ENCODE data around the gene FBXO28. TPM values are rescaled to one million over a fixed set of nuclear protein-coding genes. Genes with fewer than 3 reads are reported as not detected.

Gene FBXO28
- total RNA-seq, 2 donors from 2014 or later: 29.0 to 40.0 TPM

DNA sequence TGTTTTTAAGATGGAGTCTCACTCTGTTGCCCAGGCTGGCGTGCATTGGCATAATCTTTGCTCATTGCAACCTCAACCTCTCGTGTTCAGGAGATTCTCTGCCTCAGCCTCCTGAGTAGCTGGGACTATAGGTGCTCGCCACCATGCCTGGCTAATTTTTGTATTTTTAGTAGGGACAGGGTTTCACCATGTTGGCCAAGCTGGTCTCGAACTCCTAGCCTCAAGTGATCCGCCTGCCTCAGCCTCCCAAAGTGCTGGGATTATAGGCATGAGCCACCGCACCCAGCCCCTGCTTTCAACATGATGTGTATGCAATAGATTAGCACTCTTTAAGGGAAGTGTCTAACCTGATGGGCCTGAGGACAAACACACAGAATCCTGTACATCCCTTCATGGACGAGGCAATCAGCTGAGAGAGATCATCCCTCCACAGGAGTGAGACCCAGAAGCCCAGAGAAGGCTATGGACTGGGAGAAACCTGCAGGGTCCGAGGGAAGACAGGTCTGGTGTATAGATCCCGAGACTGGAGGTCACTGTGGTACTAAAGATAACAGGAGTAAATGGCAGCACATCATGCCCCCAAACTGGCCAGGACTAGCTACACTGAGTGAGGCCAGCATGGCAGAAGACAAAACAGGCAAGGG, 63.6 kb downstream of the FBXO28 start:
- intact Hi-C loops (cut with DNase I): no loop called here
- Histone ChIP-seq H3K27ac (no peak overlapping the region), H3K27me3 (replicated peaks; ENCODE audit: insufficient read depth) (no peaks in the 10 kb centered on the region), H3K36me3 (no peaks in the 10 kb centered on the region), H3K4me3 (no peak overlapping the region), H3K9me3 (no peaks in the 10 kb centered on the region), H3K4me1 (replicated peaks) (peaks cover 3% of the 10 kb centered on the region)
- no peak for TF ChIP-seq POLR2AphosphoS5 (IDR thresholded peaks at IDR 0.05)
- TF ChIP-seq POLR2A (IDR thresholded peaks at IDR 0.05): no peak
- TF ChIP-seq, protein P1, sequence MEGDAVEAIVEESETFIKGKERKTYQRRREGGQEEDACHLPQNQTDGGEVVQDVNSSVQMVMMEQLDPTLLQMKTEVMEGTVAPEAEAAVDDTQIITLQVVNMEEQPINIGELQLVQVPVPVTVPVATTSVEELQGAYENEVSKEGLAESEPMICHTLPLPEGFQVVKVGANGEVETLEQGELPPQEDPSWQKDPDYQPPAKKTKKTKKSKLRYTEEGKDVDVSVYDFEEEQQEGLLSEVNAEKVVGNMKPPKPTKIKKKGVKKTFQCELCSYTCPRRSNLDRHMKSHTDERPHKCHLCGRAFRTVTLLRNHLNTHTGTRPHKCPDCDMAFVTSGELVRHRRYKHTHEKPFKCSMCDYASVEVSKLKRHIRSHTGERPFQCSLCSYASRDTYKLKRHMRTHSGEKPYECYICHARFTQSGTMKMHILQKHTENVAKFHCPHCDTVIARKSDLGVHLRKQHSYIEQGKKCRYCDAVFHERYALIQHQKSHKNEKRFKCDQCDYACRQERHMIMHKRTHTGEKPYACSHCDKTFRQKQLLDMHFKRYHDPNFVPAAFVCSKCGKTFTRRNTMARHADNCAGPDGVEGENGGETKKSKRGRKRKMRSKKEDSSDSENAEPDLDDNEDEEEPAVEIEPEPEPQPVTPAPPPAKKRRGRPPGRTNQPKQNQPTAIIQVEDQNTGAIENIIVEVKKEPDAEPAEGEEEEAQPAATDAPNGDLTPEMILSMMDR (IDR thresholded peaks at IDR 0.05): no peak
- WGBS: 91% methylated on average over 9 of the region's 9 CpGs
- DNase-seq (ENCODE audit: low spot score): no peak

DNA sequence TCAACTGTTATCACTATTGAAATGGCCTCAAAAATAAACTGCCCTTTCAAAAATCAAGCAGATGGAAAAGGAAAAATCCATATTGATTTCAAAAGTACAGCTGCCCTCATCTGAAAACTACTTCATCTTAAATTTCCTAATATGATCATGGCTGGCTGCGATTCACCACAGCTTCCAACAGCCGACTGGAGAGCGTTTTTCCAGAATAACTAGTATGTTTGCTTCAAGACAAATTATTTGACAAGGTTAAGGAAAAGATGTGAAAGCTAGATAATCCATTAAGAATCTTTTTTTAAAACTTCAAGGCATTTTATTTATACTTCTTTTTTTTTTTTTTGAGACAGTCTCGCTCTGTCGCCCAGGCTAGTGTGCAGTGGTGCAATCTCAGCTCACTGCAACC, 65.0 kb downstream of the FBXO28 start:
- no peaks in the 10 kb centered on the region for H3K27me3 ChIP-seq (replicated peaks; ENCODE audit: insufficient read depth)
- 45% methylated on average over 5 of the region's 5 CpGs for WGBS
- no peak overlapping the region for H3K4me3 ChIP-seq
- H3K36me3 ChIP-seq: no peaks in the 10 kb centered on the region
- TF ChIP-seq POLR2A (IDR thresholded peaks at IDR 0.05): no peak
- TF ChIP-seq POLR2AphosphoS5 (IDR thresholded peaks at IDR 0.05): peak; percentile 60
- no peaks in the 10 kb centered on the region for H3K9me3 ChIP-seq
- H3K27ac ChIP-seq: peak overlapping the region; percentile 15 to 38
- H3K4me1 ChIP-seq (replicated peaks): peaks cover 3% of the 10 kb centered on the region
- intact Hi-C loops (cut with DNase I): no loop called here
- no peak for DNase-seq (ENCODE audit: low spot score)

DNA sequence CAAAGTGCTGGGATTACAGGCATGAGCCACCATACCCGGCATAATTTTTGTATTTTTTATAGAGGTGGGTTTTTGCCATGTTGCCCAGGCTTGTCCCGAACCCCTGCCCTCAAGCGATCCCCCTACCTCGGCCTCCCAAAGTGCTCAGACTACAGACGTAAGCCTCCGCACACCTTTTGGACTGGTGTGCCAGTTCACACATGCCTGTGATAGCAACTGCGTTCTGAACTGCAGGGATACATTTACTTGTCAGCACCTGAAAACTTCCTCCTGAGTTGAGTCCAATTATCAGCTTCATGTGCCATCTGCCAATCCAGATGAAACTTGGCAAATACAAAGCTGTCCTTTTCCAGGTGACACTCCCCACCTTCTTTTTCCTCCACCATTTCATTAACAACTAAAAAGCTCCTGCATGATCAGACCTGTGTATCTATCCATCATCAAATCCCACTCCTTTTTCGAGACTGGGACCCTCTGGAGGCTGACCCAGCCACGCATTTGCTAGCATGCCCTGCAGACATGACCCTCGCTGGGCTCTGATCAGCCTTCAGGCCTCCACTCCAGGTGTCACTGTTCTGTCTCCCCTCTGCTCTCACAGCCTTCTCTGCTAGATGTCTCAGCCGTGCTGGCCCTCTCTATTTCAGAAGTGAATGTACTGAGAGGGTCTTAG, 67.0 kb downstream of the FBXO28 start:
- Histone ChIP-seq H3K36me3 (no peaks in the 10 kb centered on the region), H3K4me1 (replicated peaks) (peaks cover 3% of the 10 kb centered on the region), H3K4me3 (no peak overlapping the region), H3K27ac (peak overlapping the region; percentile 28 to 98), H3K27me3 (replicated peaks; ENCODE audit: insufficient read depth) (no peaks in the 10 kb centered on the region), H3K9me3 (no peaks in the 10 kb centered on the region)
- TF ChIP-seq POLR2AphosphoS5 (IDR thresholded peaks at IDR 0.05): peak; percentile 9
- TF ChIP-seq POLR2A (IDR thresholded peaks at IDR 0.05): no peak
- DNase-seq (ENCODE audit: low spot score): no peak
- intact Hi-C loops (cut with DNase I): loop anchor here (10.0 kb wide), 2 partner anchors 66 to 154 kb away; partner anchors contain the start of genes FBXO28 and NVL
- WGBS: 60% methylated on average over 11 of the region's 11 CpGs

DNA sequence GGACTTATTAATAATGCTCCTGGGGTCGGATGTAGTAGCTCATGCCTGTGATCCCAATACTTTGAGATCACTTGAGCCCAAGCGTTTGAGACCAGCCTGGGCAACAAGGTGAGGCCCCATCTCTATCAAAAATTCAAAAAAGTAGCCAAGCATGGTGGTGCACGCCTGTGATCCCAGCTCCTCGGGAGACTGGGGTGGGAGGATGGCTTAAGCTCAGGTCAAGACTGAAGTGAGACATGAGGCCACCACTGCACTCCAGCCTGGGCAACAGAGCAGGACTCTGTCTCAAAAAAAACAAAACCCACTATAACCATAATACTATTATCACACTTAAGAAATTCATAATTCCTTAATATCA, 67.5 kb downstream of the FBXO28 start:
- peak overlapping the region; percentile 94 to 98 for H3K27ac ChIP-seq
- H3K9me3 ChIP-seq: no peaks in the 10 kb centered on the region
- DNase-seq (ENCODE audit: low spot score): no peak
- H3K4me3 ChIP-seq: no peak overlapping the region
- TF ChIP-seq, protein P1 (IDR thresholded peaks at IDR 0.05): no peak
- TF ChIP-seq POLR2A (IDR thresholded peaks at IDR 0.05) (no peak), POLR2AphosphoS5 (IDR thresholded peaks at IDR 0.05) (no peak)
- no peaks in the 10 kb centered on the region for H3K36me3 ChIP-seq
- whole genome bisulfite sequencing: 87% methylated on average over 4 of the region's 4 CpGs
- H3K4me1 ChIP-seq (replicated peaks): peaks cover 3% of the 10 kb centered on the region
- H3K27me3 ChIP-seq (replicated peaks; ENCODE audit: insufficient read depth): no peaks in the 10 kb centered on the region
- intact Hi-C loops (cut with DNase I): loop anchor here (10.0 kb wide), 2 partner anchors 67 to 153 kb away; partner anchors contain the start of genes FBXO28 and NVL

DNA sequence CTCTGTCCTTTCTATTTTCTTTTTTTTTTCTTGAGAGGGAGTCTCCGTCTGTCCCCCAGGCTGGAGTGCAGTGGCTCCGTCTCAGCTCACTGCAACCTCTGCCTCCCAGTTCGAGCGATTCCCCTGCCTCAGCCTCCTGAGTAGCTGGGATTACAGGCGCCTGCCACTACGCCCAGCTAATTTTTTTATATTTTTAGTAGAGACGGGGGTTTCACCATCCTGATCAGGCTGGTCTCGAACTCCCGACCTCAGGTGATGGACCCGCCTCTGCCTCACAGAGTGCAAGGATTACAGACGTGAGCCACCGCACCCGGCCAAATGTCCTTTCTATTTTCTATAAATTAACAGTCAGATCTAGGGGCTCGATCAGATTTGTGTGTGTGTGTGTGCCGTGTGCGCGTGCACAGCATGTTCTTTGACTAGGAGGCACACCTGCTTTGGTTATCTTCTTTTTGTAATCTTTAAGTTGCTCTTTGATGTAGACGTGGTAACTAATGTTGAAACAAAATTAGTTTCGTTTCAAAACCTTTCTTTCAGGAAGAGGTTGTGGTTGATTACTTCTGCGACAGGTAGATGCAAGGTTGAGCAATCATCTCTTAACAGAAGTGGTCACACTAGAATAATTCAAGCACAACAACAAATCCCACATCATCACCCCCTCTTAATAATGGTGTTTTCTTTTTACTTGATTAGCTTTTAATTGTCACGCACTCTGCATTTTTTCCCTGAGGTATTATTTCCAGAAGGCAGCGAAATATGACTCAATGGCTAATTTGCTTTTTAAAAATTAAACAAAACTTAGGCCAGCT, 68.3 kb downstream of the FBXO28 start:
- H3K4me3 ChIP-seq: peak overlapping the region; percentile 92 to 99
- peak overlapping the region; percentile 94 to 98 for H3K27ac ChIP-seq
- WGBS: 50% methylated on average over 22 of the region's 22 CpGs
- peaks cover 3% of the 10 kb centered on the region for H3K4me1 ChIP-seq (replicated peaks)
- no peaks in the 10 kb centered on the region for H3K27me3 ChIP-seq (replicated peaks; ENCODE audit: insufficient read depth)
- no peak for DNase-seq (ENCODE audit: low spot score)
- H3K36me3 ChIP-seq: no peaks in the 10 kb centered on the region
- TF ChIP-seq, protein P1 (IDR thresholded peaks at IDR 0.05): no peak
- no peak for TF ChIP-seq POLR2A (IDR thresholded peaks at IDR 0.05)
- TF ChIP-seq POLR2AphosphoS5 (IDR thresholded peaks at IDR 0.05): no peak
- H3K9me3 ChIP-seq: no peaks in the 10 kb centered on the region
- intact Hi-C loops (cut with DNase I): loop anchor here (10.0 kb wide), 2 partner anchors 67 to 153 kb away; partner anchors contain the start of genes FBXO28 and NVL

Data from prostate gland (tissue), 2 donors.